ENCODE data around the gene ST6GAL1.
"Not testable (repeated sequence)": the region's sequence is repeated elsewhere in the genome, so short reads cannot be mapped to it uniquely, and the experiment has no call there.

The ST6GAL1 gene

GRCh38 chr3:186966406-186966805 is 36.1 kb downstream of the ST6GAL1 start:
- no peak overlapping the region for H3K4me3 ChIP-seq (ENCODE audit: low read length)
- H3K4me1 ChIP-seq (ENCODE audit: control insufficient read depth, insufficient read depth, low read length) = no peaks in the 10 kb centered on the region
- H3K36me3 ChIP-seq (ENCODE audit: control insufficient read depth, insufficient read depth, low read length) = no peaks in the 10 kb centered on the region
- no peaks in the 10 kb centered on the region for H3K27me3 ChIP-seq (ENCODE audit: control insufficient read depth, insufficient read depth, low read length)
- no peaks in the 10 kb centered on the region for H3K9me3 ChIP-seq (ENCODE audit: control insufficient read depth, low read length)
- no peak overlapping the region for H3K9ac ChIP-seq (ENCODE audit: low read length)

DNA sequence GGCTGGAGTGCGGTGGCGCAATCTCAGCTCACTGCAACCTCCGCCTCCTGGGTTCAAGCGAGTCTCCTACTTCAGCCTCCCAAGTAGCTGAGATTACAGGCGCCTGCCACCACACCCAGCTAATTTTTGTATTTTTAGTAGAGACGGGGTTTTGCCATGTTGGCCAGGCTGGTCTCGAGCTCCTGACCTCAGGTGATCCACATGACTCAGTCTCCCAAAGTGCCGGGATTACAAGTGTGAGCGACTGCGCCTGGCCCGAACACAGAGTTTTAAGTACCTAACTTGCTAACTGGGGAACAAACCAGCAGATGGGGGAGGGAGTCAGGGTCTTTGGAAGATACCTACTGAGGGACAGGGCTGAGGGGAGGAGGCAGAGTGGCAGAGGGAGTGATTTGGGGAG is 36.9 kb downstream of the ST6GAL1 start:
- H3K4me1 ChIP-seq (ENCODE audit: control insufficient read depth, insufficient read depth, low read length); H3K4me3 ChIP-seq (ENCODE audit: low read length); H3K27me3 ChIP-seq (ENCODE audit: control insufficient read depth, insufficient read depth, low read length); H3K36me3 ChIP-seq (ENCODE audit: control insufficient read depth, insufficient read depth, low read length); H3K9me3 ChIP-seq (ENCODE audit: control insufficient read depth, low read length); H3K9ac ChIP-seq (ENCODE audit: low read length): not testable (repeated sequence)

GRCh38 chr3:186967686-186968085 is 37.4 kb downstream of the ST6GAL1 start:
- Histone ChIP-seq H3K9me3 (ENCODE audit: control insufficient read depth, low read length) (no peaks in the 10 kb centered on the region), H3K9ac (ENCODE audit: low read length) (no peak overlapping the region), H3K4me1 (ENCODE audit: control insufficient read depth, insufficient read depth, low read length) (no peaks in the 10 kb centered on the region), H3K36me3 (ENCODE audit: control insufficient read depth, insufficient read depth, low read length) (no peaks in the 10 kb centered on the region), H3K27me3 (ENCODE audit: control insufficient read depth, insufficient read depth, low read length) (no peaks in the 10 kb centered on the region), H3K4me3 (ENCODE audit: low read length) (no peak overlapping the region)

- H3K4me1 ChIP-seq (ENCODE audit: control insufficient read depth, insufficient read depth, low read length) = no peaks in the 10 kb centered on the region
- H3K9ac ChIP-seq (ENCODE audit: low read length) = no peak overlapping the region
- no peaks in the 10 kb centered on the region for H3K9me3 ChIP-seq (ENCODE audit: control insufficient read depth, low read length)
- no peak overlapping the region for H3K4me3 ChIP-seq (ENCODE audit: low read length)
- H3K36me3 ChIP-seq (ENCODE audit: control insufficient read depth, insufficient read depth, low read length) = no peaks in the 10 kb centered on the region
- H3K27me3 ChIP-seq (ENCODE audit: control insufficient read depth, insufficient read depth, low read length) = no peaks in the 10 kb centered on the region
Observed at GRCh38 chr3:186969607-186970006, 39.3 kb downstream of the ST6GAL1 start.

GRCh38 chr3:186971106-186971505 is 40.8 kb downstream of the ST6GAL1 start:
- not testable (repeated sequence) for H3K4me3 ChIP-seq (ENCODE audit: low read length); H3K36me3 ChIP-seq (ENCODE audit: control insufficient read depth, insufficient read depth, low read length); H3K9ac ChIP-seq (ENCODE audit: low read length); H3K9me3 ChIP-seq (ENCODE audit: control insufficient read depth, low read length); H3K27me3 ChIP-seq (ENCODE audit: control insufficient read depth, insufficient read depth, low read length); H3K4me1 ChIP-seq (ENCODE audit: control insufficient read depth, insufficient read depth, low read length)

- H3K36me3 ChIP-seq (ENCODE audit: control insufficient read depth, insufficient read depth, low read length) = no peaks in the 10 kb centered on the region
- no peaks in the 10 kb centered on the region for H3K9me3 ChIP-seq (ENCODE audit: control insufficient read depth, low read length)
- no peak overlapping the region for H3K4me3 ChIP-seq (ENCODE audit: low read length)
- peaks cover 4% of the 10 kb centered on the region for H3K4me1 ChIP-seq (ENCODE audit: control insufficient read depth, insufficient read depth, low read length)
- no peak overlapping the region for H3K9ac ChIP-seq (ENCODE audit: low read length)
- H3K27me3 ChIP-seq (ENCODE audit: control insufficient read depth, insufficient read depth, low read length) = no peaks in the 10 kb centered on the region
Observed at GRCh38 chr3:186971578-186971977, 41.3 kb downstream of the ST6GAL1 start.

DNA sequence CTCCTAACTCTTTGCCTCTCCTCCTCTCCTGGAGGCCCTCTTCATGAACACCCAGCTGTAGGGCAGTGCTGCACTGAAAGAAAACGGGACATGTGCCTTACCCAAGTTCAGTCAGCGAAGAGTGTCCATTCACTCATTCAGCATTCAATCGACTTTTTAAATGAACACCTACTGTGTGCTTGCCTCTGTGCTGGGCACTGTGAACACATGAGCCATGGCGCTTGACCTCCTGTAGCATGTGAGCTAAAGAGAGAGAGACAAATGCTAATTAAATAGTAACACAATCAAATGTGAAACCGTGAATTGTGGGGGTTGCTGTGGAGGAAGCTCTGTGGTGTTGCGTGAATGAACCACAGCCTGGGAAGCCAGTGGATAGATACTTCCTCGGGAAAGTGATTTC is 43.4 kb downstream of the ST6GAL1 start:
- Histone ChIP-seq H3K4me3 (ENCODE audit: low read length) (no peak overlapping the region), H3K9me3 (ENCODE audit: control insufficient read depth, low read length) (no peaks in the 10 kb centered on the region), H3K27me3 (ENCODE audit: control insufficient read depth, insufficient read depth, low read length) (no peaks in the 10 kb centered on the region), H3K4me1 (ENCODE audit: control insufficient read depth, insufficient read depth, low read length) (peaks cover 14% of the 10 kb centered on the region), H3K9ac (ENCODE audit: low read length) (no peak overlapping the region), H3K36me3 (ENCODE audit: control insufficient read depth, insufficient read depth, low read length) (no peaks in the 10 kb centered on the region)

DNA sequence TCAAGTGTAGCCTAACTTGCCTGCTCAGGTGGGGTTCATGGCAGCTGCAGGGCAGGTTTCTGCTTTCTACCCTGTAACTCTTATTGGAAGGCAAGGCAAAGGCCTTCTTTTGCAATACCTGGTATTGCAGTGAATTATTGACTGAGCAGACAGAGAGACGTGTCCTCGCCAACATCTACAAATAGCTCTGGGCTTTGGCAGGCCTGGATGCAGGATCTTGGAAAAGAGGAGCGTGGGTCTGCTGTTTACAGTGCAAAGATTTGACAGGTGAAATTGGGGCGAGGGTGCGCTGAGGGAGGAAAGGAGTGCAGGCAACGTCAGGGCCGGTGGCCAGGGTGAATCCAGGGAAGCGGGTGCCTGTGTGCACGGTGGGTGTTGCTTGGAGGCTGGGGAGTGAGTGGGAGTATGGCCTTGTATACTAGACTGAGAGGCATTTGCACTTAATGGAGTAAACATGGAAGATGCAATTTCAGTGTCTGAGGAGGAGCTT is 44.5 kb downstream of the ST6GAL1 start:
- H3K9me3 ChIP-seq (ENCODE audit: control insufficient read depth, low read length) = no peaks in the 10 kb centered on the region
- H3K27me3 ChIP-seq (ENCODE audit: control insufficient read depth, insufficient read depth, low read length) = no peaks in the 10 kb centered on the region
- H3K9ac ChIP-seq (ENCODE audit: low read length) = no peak overlapping the region
- no peaks in the 10 kb centered on the region for H3K36me3 ChIP-seq (ENCODE audit: control insufficient read depth, insufficient read depth, low read length)
- no peak overlapping the region for H3K4me3 ChIP-seq (ENCODE audit: low read length)
- peaks cover 14% of the 10 kb centered on the region for H3K4me1 ChIP-seq (ENCODE audit: control insufficient read depth, insufficient read depth, low read length)

DNA sequence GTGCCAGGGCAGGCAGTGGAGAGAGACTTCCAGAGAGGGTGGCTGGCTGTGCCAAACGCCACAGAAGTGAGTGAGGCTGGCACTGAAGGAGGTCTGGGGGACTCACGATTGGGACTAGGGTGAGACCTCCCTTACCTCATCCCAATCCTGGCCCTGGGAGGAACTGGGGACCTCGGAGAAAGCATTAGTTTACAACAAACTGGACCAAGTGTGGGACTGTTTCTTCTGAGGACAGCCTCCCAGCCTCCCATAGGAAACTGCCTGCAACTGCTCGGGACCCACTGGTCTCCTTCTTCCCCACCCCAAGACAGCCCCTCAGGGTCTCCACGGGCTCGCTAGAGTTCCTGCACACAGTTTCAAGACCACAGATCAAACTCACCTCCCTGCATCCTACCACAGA is 45.4 kb downstream of the ST6GAL1 start:
- Histone ChIP-seq H3K27me3 (ENCODE audit: control insufficient read depth, insufficient read depth, low read length) (no peaks in the 10 kb centered on the region), H3K9me3 (ENCODE audit: control insufficient read depth, low read length) (no peaks in the 10 kb centered on the region), H3K36me3 (ENCODE audit: control insufficient read depth, insufficient read depth, low read length) (no peaks in the 10 kb centered on the region), H3K4me3 (ENCODE audit: low read length) (no peak overlapping the region), H3K4me1 (ENCODE audit: control insufficient read depth, insufficient read depth, low read length) (peaks cover 14% of the 10 kb centered on the region), H3K9ac (ENCODE audit: low read length) (no peak overlapping the region)

GRCh38 chr3:186976837-186977750 is 46.8 kb downstream of the ST6GAL1 start:
- Histone ChIP-seq H3K36me3 (ENCODE audit: control insufficient read depth, insufficient read depth, low read length) (no peaks in the 10 kb centered on the region), H3K9ac (ENCODE audit: low read length) (peak overlapping the region; percentile 44), H3K27me3 (ENCODE audit: control insufficient read depth, insufficient read depth, low read length) (no peaks in the 10 kb centered on the region), H3K4me1 (ENCODE audit: control insufficient read depth, insufficient read depth, low read length) (peaks cover 14% of the 10 kb centered on the region), H3K4me3 (ENCODE audit: low read length) (no peak overlapping the region), H3K9me3 (ENCODE audit: control insufficient read depth, low read length) (no peaks in the 10 kb centered on the region)

- H3K9me3 ChIP-seq (ENCODE audit: control insufficient read depth, low read length) = no peaks in the 10 kb centered on the region
- H3K4me3 ChIP-seq (ENCODE audit: low read length) = no peak overlapping the region
- no peak overlapping the region for H3K9ac ChIP-seq (ENCODE audit: low read length)
- H3K36me3 ChIP-seq (ENCODE audit: control insufficient read depth, insufficient read depth, low read length) = no peaks in the 10 kb centered on the region
- peaks cover 19% of the 10 kb centered on the region for H3K4me1 ChIP-seq (ENCODE audit: control insufficient read depth, insufficient read depth, low read length)
- no peaks in the 10 kb centered on the region for H3K27me3 ChIP-seq (ENCODE audit: control insufficient read depth, insufficient read depth, low read length)
Observed at GRCh38 chr3:186978712-186979111, 48.4 kb downstream of the ST6GAL1 start.

DNA sequence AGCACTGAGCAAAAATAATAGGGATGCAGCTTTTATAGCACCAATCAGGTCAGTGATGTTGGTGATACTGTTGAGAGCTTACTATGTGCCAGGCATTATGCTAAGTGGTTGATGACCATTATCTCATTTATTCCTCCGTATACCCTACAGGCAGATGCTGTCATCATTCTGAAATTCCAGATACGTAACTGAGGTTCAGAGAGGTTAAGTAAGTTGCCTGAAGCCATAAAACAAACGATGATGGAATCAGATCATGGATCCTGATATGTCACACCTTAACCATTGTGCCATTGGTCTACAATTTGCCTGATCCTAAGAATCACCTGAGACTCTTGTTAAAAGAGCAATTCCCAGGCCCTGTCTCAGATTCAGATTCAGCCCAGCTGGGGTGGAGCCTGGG is 49.5 kb downstream of the ST6GAL1 start:
- H3K36me3 ChIP-seq (ENCODE audit: control insufficient read depth, insufficient read depth, low read length) = no peaks in the 10 kb centered on the region
- peaks cover 21% of the 10 kb centered on the region for H3K4me1 ChIP-seq (ENCODE audit: control insufficient read depth, insufficient read depth, low read length)
- no peak overlapping the region for H3K4me3 ChIP-seq (ENCODE audit: low read length)
- no peak overlapping the region for H3K9ac ChIP-seq (ENCODE audit: low read length)
- H3K27me3 ChIP-seq (ENCODE audit: control insufficient read depth, insufficient read depth, low read length) = no peaks in the 10 kb centered on the region
- no peaks in the 10 kb centered on the region for H3K9me3 ChIP-seq (ENCODE audit: control insufficient read depth, low read length)

Measured in mucosa of stomach (tissue), 1 donor.